Activated gamma-delta T cell treated with anti-CD3 and anti-CD28 coated beads, Interleukin-2, amount 50 U/mL, for 16 hours (primary cell): Measurements from ENCODE around the gene SIX3.

Source experiments
- DNase-seq: peaks from one replicate; pipeline ENCODE4 v3.0.0-alpha.2; 2020; ENCODE audit warnings: low read depth

Gene SIX3

DNA sequence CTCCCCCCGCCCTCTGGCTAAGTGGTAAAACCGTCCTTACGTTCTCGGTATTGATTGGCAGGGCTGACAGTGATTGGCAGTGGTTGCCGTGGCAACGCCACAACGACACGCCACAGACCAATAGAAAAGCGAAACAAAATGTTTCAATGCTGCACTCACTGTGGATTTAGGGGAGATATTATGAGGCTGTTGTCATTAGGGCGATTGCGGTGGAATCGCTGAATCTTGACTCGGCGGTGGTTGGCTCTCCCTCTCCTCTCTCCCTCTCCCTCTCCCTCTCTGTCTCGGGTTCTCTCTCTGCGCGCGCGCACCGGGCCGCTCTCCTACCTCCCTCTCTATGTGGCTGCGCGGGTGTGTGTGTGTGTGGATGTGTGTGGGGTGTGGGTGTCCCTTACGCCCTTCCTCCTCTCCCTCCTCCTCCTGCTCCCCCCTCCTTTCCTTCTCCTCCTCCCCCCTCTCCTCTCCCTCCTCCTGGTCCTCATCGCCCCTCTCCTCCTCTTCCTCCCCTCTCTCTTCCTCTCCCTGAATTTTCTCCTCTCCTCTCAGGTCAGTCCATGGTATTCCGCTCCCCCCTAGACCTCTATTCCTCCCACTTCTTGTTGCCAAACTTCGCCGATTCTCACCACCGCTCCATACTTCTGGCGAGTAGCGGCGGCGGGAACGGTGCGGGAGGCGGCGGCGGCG lies at the start of gene SIX3:
Gene SIX3, plus strand, starts transcription at position 152 of the 684 bp plus-strand sequence. Its CDS starts 403 bp downstream, at position 555.
- DNase-seq, result no peak

- DNase-seq, result no peak
Measured at GRCh38 chr2:44894058-44894457, 47.4 kb upstream of the SIX3 start.

DNA sequence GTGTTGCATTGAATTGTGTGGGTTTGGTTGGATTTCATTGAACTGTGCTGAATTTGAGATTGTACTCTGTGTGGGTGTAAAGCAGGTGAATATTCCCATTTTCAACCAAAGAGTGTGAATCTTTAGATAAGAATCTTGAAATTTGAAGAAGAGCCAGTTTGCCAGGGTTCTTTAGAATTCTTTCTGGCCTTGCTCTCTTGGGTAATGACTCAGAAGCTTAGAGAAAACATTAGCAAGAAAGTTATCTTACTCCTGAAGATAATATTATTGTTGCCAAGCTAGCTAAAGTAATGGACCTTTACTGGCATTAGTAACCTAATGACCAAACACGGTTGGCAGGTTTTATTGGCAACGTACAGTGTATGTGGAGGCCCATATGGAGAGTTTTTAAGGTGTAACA lies 46.4 kb upstream of the SIX3 start:
- DNase-seq, result no peak

DNA sequence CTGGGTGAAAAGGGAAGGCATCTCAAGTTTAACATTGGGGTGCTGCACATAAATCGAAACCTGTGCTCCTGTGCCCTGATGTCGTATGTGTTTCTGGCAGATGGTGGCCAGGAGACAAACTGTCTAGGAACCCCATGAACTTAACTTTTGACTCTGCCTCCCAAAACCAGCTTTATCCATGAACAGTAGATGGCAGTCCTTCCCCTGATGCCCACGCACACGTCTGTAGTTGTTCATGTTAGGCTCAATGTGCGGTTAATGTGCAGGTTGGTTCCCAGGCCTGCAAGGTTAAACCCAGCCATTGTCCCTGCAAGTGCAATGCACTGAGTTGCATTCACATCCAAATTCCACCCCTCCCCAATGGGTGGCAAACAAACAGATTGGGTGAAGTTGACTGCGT lies 44.1 kb upstream of the SIX3 start:
- no peak for DNase-seq

GRCh38 chr2:44902217-44903137 lies 39.0 kb upstream of the SIX3 start:
- DNase-seq, result no peak

DNA sequence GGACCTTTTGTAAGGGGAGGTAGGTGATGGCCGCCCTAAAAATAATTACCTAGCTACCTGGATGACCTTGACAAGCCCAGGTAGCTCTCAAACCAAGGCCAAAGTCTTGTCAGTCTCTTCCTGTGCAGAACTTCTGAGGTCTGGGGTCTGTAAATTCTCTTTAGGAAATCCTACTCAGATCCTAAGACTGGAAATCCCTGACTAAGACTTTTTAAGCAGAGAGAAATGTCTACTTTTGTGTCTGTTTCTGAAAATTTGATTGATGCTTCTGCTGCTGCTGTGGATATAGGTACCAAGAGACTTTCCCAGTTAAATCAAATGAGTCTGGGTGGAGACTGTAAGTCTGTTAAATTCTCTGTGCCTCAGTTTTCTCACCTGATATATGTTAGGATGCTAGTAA lies 36.9 kb upstream of the SIX3 start:
- no peak for DNase-seq

- DNase-seq, result no peak
Measured at GRCh38 chr2:44906972-44907371, 34.5 kb upstream of the SIX3 start.

GRCh38 chr2:44909831-44910230 lies 31.7 kb upstream of the SIX3 start:
- no peak for DNase-seq

- no peak for DNase-seq
Measured at GRCh38 chr2:44912660-44913059, 28.8 kb upstream of the SIX3 start.

DNA sequence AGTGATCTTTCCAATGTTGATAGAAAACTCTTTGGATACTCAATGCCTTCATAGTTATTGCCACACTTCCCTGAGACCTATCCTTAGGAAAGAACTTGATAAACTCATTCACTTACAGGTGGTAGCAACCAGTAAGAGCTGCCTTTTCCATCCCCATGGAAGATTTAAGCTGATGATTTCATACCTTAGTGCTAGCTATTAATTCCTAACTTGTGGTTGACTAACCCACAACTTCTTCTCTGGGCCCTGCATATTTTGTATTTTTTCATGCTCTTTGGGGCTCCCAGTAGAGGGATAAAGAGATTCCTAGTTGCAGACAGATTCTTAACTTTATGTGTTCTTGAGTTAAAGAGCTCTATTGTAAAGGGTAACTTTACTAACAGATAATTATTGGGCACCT lies 25.2 kb upstream of the SIX3 start:
- no peak for DNase-seq

DNA sequence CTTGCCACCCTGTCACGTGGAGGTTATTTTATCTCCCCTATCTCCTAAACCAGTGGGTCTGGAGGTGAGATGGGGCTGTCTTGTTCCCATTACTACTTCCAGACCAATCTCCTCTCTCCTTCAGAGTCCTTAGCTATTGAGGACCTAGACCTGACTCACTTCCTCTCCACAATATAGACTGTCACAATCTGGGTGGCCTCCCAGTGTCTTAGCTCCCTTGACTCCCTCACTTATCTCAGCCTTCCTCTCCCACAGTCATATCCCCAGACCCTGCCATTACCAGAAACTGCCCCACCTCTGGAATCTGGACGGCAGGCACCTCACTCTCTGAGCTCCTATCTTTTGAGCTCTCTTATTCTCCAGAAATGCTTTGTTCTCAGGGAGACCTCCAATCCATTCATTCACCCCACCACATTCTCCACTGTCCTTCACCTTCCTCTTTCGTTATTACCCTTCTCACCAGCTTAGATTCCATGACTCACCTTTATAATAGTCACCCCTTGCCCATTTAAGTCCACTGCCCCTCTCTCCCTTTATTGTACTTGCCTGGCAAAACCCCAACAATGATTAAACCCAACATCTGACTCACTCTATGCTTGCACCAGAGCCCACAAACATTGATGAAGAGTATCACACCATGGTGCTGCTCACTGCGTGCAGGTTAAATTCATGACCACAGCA lies 23.3 kb upstream of the SIX3 start:
- no peak for DNase-seq

GRCh38 chr2:44920751-44921150 lies 20.8 kb upstream of the SIX3 start:
- DNase-seq, result no peak

DNA sequence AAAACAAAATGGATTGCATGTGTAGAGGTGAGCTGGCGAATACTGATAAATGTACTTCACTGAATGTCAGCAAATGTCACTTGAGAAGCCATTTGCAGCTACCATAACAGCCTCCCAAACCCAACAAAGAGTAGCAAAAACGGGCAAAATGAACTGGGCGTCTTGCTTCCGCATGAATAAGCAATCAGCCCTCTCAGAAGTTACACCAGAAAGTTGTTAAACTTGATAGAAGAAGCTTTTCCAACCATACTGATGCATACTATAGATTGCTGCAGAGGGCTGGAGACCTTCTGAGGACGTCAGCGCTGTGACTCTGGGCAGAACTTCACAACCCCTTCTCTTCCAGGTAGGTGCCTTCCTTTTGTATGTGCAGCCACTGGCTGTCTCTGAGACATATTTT lies 18.7 kb upstream of the SIX3 start:
- DNase-seq, result no peak

DNA sequence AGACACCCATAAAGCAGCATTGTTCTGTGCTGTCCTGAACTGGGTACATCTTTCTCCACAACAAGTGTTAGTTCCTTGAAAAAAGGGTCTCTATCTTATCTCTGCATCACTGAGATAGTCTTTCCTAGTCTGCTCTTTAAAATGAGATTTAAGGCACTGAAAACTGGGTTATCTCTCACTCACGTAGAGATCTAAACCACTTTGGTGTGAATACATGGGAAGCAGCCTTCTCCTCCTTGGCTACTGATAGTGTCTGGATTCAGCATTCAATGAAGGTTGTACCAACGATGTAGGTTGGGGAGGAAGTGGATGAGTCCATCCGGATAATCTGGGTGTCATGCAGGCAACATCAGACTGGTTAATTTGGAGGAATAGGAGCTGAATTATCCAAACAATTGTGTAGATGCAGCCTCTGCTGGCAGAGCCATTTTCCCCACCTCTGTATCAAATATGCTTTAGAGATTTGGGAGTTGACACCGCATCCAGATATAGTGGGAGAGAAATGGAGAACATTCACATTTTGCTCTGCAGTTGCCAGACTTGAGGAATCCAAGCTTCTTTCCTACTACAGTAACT lies 15.9 kb upstream of the SIX3 start:
- DNase-seq, result no peak

DNA sequence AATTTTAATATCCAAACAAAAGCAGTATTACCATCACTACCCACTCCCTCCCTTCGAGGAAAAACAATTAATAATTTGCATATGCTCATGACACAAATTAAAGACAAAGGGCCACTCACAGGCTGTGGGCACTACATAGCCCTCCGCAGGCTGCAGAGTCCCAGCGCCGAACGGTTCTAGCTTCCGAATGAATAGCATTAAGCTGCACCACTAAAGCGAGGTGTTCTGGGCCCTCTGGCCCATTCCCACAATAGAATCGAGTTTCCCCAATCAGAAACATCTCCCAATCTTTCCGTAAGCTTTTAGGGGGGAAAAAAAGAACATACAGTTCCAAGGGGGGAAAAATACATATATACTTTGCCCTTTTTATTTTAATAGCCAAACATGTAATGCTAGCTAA lies 14.5 kb upstream of the SIX3 start:
- DNase-seq, result no peak

- DNase-seq, result no peak
Measured at GRCh38 chr2:44927985-44928482, 13.5 kb upstream of the SIX3 start.

DNA sequence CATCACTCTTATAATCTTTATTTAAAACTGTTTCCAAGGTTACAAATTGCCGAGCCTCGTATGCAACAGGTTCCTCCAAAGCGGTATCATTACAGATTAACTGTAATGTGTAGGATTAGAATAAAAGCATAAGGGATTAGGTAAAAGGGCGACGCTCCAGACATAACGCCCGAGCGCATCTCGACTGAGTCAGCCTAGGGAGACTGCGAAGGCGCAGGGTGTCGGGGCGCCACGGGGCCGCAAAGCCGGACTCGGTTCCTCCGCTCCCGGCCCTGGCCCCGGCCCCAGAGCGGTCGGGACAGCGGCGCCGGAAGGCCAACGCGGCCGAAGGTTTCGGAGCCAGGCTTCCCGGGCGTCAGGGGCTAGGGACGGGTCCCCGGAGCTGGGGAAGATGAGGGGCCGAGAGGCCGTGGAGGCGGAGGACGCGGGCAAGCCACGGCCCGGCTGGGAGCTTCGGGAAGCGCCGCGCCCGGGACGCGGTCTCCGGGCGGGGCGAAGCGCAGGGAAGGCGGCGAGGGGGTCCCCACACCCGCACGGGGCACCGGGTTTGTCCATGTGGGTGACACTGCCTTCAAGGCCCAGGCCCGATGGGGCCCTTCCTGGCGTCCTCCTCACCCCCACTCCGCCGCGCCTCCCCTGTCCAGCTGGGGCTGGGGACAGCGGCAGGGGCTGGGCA lies 12.9 kb upstream of the SIX3 start:
- DNase-seq, result no peak

GRCh38 chr2:44929159-44929734 lies 12.3 kb upstream of the SIX3 start:
- DNase-seq, result no peak

GRCh38 chr2:44929735-44930273 lies 11.7 kb upstream of the SIX3 start:
- DNase-seq, result no peak

- no peak for DNase-seq
Measured at GRCh38 chr2:44930274-44931197, 11.0 kb upstream of the SIX3 start.
